Hippocampal formation (tissue), 2 donors: ENCODE measurements around the gene FAM53B.

Source experiments
- DNase-seq, 2 donors: peaks; one replicate each; lab custom pipeline; 2025; lab: John Stamatoyannopoulos, UW

FAM53B gene

GRCh38 chr10:124647421-124648130 is 96.6 kb downstream of the FAM53B start:
- DNase-seq, result peak in 1 of 2 donors; percentile 26

GRCh38 chr10:124646483-124647352 is 97.5 kb downstream of the FAM53B start:
- DNase-seq, result peak in 1 of 2 donors; percentile 50

DNA sequence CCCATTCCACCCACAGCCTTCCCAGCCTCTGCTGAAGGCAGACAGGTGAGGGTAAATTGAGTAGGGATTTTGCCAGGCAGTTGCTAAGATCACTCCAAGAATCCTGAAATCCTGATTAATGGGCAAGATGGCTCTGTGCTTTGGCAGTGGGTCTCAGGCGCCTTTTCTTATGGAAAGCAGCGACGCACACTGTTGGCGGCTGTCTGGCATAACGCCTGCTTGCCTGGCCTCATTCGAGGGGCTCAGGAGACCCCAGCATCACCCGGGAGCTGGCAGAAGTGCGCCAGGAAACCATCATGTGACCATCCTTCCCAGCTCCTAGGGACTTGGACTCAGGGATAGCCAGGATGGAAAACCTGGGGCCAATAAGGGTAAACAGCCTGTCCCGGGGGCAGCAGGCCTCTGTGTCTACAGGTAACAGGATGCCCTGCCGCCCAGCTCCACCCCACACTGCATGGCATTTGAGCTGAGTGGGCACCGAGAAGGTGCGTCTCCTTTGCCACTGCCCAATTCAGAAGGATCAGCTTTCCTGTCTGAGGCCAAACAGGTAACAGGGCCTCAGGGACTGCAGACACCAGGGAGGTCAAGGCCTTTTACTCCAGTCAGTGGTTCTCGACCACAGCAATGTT is 98.6 kb downstream of the FAM53B start:
- DNase-seq, result no peak

DNA sequence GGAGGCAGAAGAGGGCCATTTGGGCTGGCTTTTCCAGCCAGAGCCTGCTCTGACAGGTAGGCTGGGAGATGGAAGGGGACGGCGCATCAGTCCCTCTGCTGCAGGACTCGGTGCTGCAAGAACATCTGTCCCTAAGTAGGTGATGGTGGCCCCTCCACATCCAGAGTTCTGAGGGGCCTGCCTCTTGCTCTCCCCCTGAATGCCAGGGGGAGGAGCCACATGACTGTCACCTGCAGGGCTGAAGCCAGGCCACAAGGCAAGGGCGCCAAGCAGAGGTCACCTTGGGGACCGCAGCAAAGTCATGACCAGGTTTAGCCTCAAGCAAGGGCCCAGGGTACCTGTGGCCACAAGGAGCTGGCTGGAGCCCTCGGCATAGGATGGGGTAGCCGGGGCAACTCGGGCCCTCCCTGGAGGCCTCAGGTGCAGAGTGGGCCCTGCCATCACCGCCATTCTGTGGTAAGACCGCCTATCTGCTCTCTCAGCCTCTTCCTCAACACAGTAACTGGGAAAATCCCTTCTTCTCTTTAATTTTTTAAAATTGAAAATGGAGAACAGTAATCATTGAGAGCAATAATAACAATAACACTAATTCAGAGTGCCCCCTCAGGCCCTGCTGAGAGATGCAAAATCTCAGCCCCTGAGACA is 99.3 kb downstream of the FAM53B start:
- DNase-seq, result no peak

- DNase-seq, result no peak
Observed at GRCh38 chr10:124644236-124644635, 99.9 kb downstream of the FAM53B start.

- no peak for DNase-seq
Observed at GRCh38 chr10:124643330-124644009, 100.7 kb downstream of the FAM53B start.

GRCh38 chr10:124642088-124642710 is 102.0 kb downstream of the FAM53B start:
- DNase-seq, result no peak

GRCh38 chr10:124641282-124642087 is 102.7 kb downstream of the FAM53B start:
- DNase-seq, result peak in 1 of 2 donors; percentile 43

- no peak for DNase-seq
Observed at GRCh38 chr10:124640538-124641231, 103.5 kb downstream of the FAM53B start.

DNA sequence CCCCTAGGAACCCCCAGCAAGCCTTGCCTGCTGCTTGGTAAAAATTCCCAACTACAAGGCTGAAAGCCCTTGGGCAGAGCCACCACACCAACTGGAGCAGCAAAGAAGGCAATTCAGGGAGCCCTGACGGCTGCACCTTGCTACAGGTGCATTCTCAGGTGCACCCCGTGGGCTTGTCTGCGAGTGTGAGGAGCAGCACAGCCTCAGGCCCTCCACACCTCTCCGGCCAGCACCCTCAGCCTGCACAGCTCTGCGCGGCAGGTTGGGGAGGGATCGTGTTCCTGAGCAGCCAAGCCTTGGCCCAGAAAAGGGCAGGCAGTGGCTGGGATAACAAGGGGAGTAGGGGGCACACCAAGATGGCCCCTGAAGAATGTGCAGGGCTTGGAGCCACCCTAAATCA is 104.1 kb downstream of the FAM53B start:
- no peak for DNase-seq

- DNase-seq, result no peak
Observed at GRCh38 chr10:124639646-124640045, 104.5 kb downstream of the FAM53B start.

DNA sequence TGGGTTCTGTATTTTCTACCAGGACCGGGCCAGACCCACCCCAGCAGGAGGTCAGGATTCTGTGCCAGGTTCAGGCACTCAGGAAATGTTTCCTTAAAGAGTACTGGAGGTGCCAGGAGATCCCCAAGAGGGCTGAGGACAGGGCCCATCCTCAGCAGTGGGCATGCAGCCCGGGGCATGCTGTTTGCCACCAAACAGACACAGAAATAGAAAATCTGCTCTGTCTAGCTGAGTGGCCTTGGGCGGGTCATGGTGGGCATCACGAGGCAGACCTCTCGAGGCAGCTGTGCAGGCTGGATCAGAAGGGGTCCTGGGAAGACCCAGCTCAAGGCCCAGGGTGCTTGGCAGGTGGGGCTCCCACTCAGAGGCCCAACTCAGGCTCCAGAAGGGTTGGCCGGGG is 105.0 kb downstream of the FAM53B start:
- DNase-seq, result no peak

DNA sequence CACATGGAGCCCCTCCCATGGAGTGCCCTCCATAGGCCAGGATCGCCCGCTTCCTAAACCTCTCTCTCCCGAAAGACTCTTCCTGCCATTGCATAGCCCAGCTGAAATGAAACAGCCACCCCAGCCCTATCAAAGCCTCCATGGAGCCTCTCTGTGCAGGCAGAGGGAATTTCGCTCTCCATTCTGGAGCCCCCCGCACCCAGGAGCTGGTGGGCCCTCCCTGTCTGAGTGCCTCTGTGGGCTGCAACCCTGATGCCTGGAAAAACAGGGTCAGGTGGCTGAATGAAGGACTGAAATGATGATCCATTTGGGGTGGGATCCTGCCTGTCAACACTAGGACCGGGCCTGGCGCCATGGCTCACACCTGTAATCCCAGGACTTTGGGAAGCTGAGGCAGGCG is 106.4 kb downstream of the FAM53B start:
- no peak for DNase-seq

DNA sequence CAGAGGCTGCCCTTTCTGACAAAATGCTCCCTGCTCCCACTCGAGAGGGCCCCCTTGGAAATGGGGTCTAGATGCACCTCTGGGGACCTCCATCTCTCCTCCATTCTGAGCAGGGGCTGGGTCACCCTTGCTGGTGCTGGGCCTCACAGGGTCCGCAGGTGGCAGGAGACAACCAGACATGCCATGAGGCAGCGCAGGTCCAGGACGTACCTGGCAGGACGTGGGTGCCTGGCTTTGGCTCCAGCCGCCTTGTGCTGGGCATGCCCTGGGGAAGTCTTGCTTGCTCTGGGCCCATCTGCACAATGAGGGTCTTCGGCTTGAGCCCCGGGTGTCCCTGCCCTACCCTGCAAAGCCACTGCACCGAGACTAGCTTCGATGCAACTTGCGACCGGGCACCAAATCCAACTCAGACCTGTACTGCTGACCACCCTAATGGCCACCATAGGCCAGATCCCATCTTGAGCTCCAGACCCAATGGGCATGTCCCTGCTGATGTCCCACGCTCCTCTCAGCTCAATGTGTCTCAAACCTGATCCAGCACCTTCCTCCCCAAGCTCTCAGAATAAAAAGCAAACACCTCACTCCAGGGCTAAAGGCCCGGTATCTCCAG is 107.0 kb downstream of the FAM53B start:
- no peak for DNase-seq

DNA sequence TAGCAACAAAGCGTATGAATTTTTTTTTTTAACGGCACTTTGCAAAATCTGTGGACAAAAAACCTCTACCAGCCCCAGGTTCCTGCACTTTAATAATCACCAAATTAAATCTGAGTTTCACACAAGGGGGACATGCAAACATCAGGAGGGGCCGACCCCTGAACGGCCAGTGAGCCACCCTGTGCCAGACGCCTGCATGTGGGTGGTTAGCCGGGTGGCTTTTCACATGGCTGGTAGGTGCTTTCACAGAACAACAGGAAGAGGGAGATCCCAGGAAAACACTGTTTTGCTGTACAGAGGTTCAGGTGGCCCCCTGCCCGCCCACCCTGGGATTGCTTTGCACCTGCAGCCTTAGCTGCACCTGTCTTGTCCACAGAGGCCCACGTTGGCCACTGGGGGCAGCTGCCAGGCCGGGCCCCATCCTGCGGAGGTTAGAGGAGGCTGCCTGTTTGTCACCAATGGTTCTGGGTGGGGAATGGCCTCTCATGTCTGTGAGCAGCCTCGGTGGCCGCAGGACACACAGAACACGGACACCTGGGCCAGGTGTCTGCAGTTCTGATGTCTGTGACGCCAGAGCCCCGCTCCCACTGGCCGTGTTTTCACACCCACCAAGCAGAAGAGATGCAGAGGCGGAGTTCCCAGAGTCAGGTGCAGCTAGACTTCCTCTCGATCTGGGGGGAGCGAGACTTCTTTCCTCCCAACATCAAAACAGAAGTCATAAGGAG is 107.7 kb downstream of the FAM53B start:
- no peak for DNase-seq

GRCh38 chr10:124632566-124632965 is 111.6 kb downstream of the FAM53B start:
- no peak for DNase-seq

DNA sequence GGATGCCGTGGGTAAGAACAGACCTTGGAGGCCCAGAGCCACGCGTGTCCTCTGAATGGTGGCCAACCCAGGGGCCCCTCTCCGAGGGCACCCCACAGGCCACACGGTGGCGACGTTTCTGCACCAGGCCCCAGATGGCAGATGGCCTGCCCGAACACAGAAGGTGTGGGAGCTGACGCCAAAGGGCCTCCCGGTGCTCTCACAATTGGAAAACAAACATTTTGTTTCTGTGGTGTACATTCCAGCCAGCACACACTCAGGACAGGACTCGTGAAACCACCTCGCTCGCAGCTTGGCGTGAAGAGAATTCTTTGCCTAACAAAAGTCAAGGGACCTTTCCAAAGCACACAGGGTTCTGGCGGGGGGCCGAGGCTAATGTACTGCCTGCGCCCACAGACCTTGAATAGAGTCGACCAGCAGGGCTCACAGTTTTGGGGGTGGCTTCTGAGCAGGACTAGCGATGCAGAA is 112.1 kb downstream of the FAM53B start:
- peak in 1 of 2 donors; percentile 52 for DNase-seq

DNA sequence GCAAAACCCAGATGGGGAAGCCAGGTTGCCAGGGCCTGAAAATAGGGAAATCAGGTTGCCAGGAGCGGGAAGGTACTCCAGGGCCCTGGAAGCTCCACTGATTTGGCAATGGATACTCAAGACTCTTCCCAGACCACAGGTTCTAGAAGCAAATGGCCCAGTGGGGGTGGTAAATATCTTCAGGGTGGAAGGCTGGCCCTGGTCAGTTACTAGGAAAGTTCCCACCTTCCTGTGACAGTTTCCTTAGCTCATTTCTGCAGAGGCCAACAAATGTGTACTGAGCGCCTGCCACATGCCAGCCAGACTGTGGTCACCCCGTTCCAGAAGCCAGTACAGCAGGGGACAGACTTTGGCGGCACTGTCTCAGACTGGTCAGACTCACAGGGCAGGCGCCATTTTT is 113.6 kb downstream of the FAM53B start:
- DNase-seq, result no peak
